Heart left ventricle (tissue), 16 donors: Measurements from ENCODE around the gene EXOC3L2. TPM values are rescaled to one million over a fixed set of nuclear protein-coding genes. Genes with fewer than 3 reads are reported as not detected.

Experiments
- ATAC-seq, 4 donors: fragments of 200-7000 bp; cut with Tn5 transposase; one replicate each; pipeline ENCODE4 v1.9.1; 2020 to 2022; ENCODE audit warnings: moderate library complexity in 4 of 4, mild to moderate bottlenecking in 3 of 4, moderate number of reproducible peaks in 1 of 4
- DNase-seq, 5 donors: peaks; one replicate each; pipeline ENCODE4 v3.0.0-alpha.2; 2020
- H3K27ac ChIP-seq, 12 donors: fragments of 200-600 bp; sonication (generic) in 4 of 12; one replicate each; pipeline versions ENCODE4 v1.5.0 to v1.8.0; 2016 to 2022; ENCODE audit warnings: mild to moderate bottlenecking in 2 of 12
- H3K27me3 ChIP-seq, 9 donors: fragments of 200-600 bp; sonication (generic) in 2 of 9; one replicate each; pipeline versions ENCODE4 v1.5.1 to v1.8.0; 2016 to 2022; ENCODE audit warnings: mild to moderate bottlenecking in 3 of 9
- H3K36me3 ChIP-seq, 9 donors: fragments of 200-600 bp; sonication (generic) in 2 of 9; one replicate each; pipeline versions ENCODE4 v1.5.0 to v1.8.0; 2018 to 2022; ENCODE audit warnings: mild to moderate bottlenecking in 2 of 9
- H3K4me1 ChIP-seq, 12 donors: fragments of 200-600 bp; sonication (generic) in 4 of 12; one replicate each; pipeline versions ENCODE4 v1.5.0 to v1.8.0; 2016 to 2022; ENCODE audit warnings: mild to moderate bottlenecking in 3 of 12
- H3K4me3 ChIP-seq, 12 donors: fragments of 200-600 bp; sonication (generic) in 4 of 12; one replicate each; pipeline versions ENCODE4 v1.5.0 to v1.8.0; 2017 to 2022; ENCODE audit warnings: mild to moderate bottlenecking in 9 of 12, moderate library complexity in 4 of 12
- H3K9me3 ChIP-seq, 12 donors: fragments of 200-600 bp; sonication (generic) in 4 of 12; one replicate each; pipeline versions ENCODE4 v1.5.0 to v1.8.0; 2016 to 2022; ENCODE audit warnings: mild to moderate bottlenecking in 1 of 12
- CTCF ChIP-seq, 12 donors: fragments of 200-600 bp; sonication (generic) in 4 of 12; IDR thresholded peaks; one replicate each; pipeline versions ENCODE4 v1.5.0 to v1.8.0; 2018 to 2022; ENCODE audit warnings: antibody characterized with exemption in 12 of 12, mild to moderate bottlenecking in 5 of 12
- POLR2A ChIP-seq, 2 donors: fragments of 450-650 bp; IDR thresholded peaks; one replicate each; pipeline ENCODE4 v1.6.1; 2017; ENCODE audit warnings: antibody characterized with exemption in 2 of 2, mild to moderate bottlenecking in 2 of 2, moderate library complexity in 2 of 2
- WGBS, 4 donors: extraction: QIAGEN DNeasy Blood & Tissue Kit in 2 of 4; methylation state at CpG; one replicate each; pipeline versions ENCODE4 v1.1.5 to v1.1.7; 2013 to 2018; 5-methylcytosine and 5-hydroxymethylcytosine counted together
- intact Hi-C, 10 donors: fragments of 100-400 bp; cut with DNase I; formaldehyde crosslinking; loops; one replicate each; pipeline versions ENCODE4 v1.11.1 to v1.14.2; 2022
- polyA plus RNA-seq, 2 donors: library from polyadenylated mRNA; stranded (reverse); fragments of 200-250 nt; gene quantifications; one replicate each; pipeline ENCODE4 v1.2.3, GENCODE V29; 2013
- total RNA-seq, 9 donors: library from RNA; depleted of rRNA in 2 of 9; stranded (reverse); fragments of >200 nt in 2 of 9; fragmentation: NEBNext Ultra II Directional in 3 of 9; extraction: Animal tissue kit (Norgen Biotek cat#: 25700) in 3 of 9; gene quantifications; one replicate each; pipeline versions ENCODE4 v1.1.0 to v1.2.4, GENCODE V29; 2016 to 2023
- donor health status: ischemic (EF 13 %, LVEDD 7.1; RV severe dilation, severe dysfunction).
- donor health status: healthy with polysubstance abuse.
- donor health status: DM: no; HTN: yes; CAD: no.
- donor health status: DM: no; HTN: no; CAD: no.
- donor health status: ischemic (EF 25% LVEDD 6.9; RV normal size, moderate dysfunction).
- donor health status: ischemic (EF 25% LVEDD 5.7; RV mildly dilated, moderate dysfunction).
- donor health status: healthy.
- donor health status: DM: yes; HTN: yes; CAD: no.
- donor health status: ischemic (EF 35%, LVEDD 5.7; RV mildly dilated, moderate dysfunction).
- donor health status: nonischemic (EF 11% LVEDD 7.7; RV severe dilation, severe dysfunction).
- donor health status: DM: yes; HTN: yes; CAD: no.
- donor health status: PGD.
- donor health status: ischemic (EF 29% LVEDD 5.4; RV normal size, mild dysfunction).
- donor health status: nonischemic (EF 23%, LVEDD 6.1; RV moderate dilation, normal function).

EXOC3L2 gene
- total and polyA plus RNA-seq, 11 donors = 0.32 to 2.5 (median 0.88) TPM

- H3K27me3 ChIP-seq = no peaks in the 10 kb centered on the region
- intact Hi-C loops = no loop called here
- peaks cover 0 to 51% (median 42%) of the 10 kb centered on the region in 9 donors for H3K36me3 ChIP-seq
- no peak for TF ChIP-seq CTCF (IDR thresholded peaks at IDR 0.05)
- no peak for TF ChIP-seq POLR2A (IDR thresholded peaks at IDR 0.05)
- H3K4me1 ChIP-seq = peaks cover 0 to 12% (median 1%) of the 10 kb centered on the region in 12 donors
- peaks cover 0 to 12% (median 2%) of the 10 kb centered on the region in 12 donors for H3K9me3 ChIP-seq
- ATAC-seq (no peak), DNase-seq (no peak)
- H3K27ac ChIP-seq = no peak overlapping the region
- WGBS, 4 donors = 88 to 96% (median 94%) methylated on average over 5 to 6 of the region's 6 CpGs
- no peak overlapping the region for H3K4me3 ChIP-seq
Observed at GRCh38 chr19:45290381-45290931, 45.2 kb upstream of the EXOC3L2 start.

- no peak overlapping the region for H3K27ac ChIP-seq
Observed at GRCh38 chr19:45283443-45284033, 38.3 kb upstream of the EXOC3L2 start.

GRCh38 chr19:45280471-45280961 is 35.3 kb upstream of the EXOC3L2 start:
- intact Hi-C loops = no loop called here
- Histone ChIP-seq H3K27ac (no peak overlapping the region), H3K4me1 (peaks cover 0 to 14% (median 0%) of the 10 kb centered on the region in 12 donors), H3K27me3 (no peaks in the 10 kb centered on the region), H3K4me3 (no peak overlapping the region), H3K36me3 (peaks cover 0 to 68% (median 56%) of the 10 kb centered on the region in 9 donors), H3K9me3 (no peaks in the 10 kb centered on the region)
- TF ChIP-seq POLR2A (IDR thresholded peaks at IDR 0.05) = no peak
- no peak for TF ChIP-seq CTCF (IDR thresholded peaks at IDR 0.05)
- DNase-seq (no peak), ATAC-seq (no peak)
- WGBS, 4 donors = 89 to 94% (median 92%) methylated on average over 17 to 19 of the region's 19 CpGs

More at GRCh38 chr19:45283443-45284033, 38.3 kb upstream of the EXOC3L2 start:
- Histone ChIP-seq H3K4me3 (no peak overlapping the region), H3K36me3 (peaks cover 0 to 76% (median 47%) of the 10 kb centered on the region in 9 donors), H3K4me1 (peaks cover 0 to 14% (median 0%) of the 10 kb centered on the region in 12 donors), H3K9me3 (no peaks in the 10 kb centered on the region), H3K27me3 (no peaks in the 10 kb centered on the region)
- ATAC-seq = no peak
- TF ChIP-seq CTCF (IDR thresholded peaks at IDR 0.05) (no peak), POLR2A (IDR thresholded peaks at IDR 0.05) (no peak)
- DNase-seq = no peak
- whole genome bisulfite sequencing, 4 donors = 73 to 95% (median 83%) methylated on average over 7 of the region's 7 CpGs
- intact Hi-C loops = no loop called here

- Histone ChIP-seq H3K36me3 (peaks cover 0 to 75% (median 64%) of the 10 kb centered on the region in 9 donors), H3K27ac (no peak overlapping the region), H3K4me1 (peaks cover 0 to 14% (median 0%) of the 10 kb centered on the region in 12 donors), H3K9me3 (no peaks in the 10 kb centered on the region), H3K4me3 (no peak overlapping the region), H3K27me3 (no peaks in the 10 kb centered on the region)
- 90 to 94% (median 91%) methylated on average over 3 of the region's 3 CpGs for WGBS, 4 donors
- DNase-seq = no peak
- TF ChIP-seq CTCF (IDR thresholded peaks at IDR 0.05) = no peak
- TF ChIP-seq POLR2A (IDR thresholded peaks at IDR 0.05) = no peak
- intact Hi-C loops = no loop called here
- ATAC-seq = no peak
Observed at GRCh38 chr19:45279587-45280192, 34.5 kb upstream of the EXOC3L2 start.
